Measurements from ENCODE around the gene PTPRJ.
A peak's percentile ranks its signal among the peaks of the same experiment; 100 is the strongest.
"Not testable (repeated sequence)": the region's sequence is repeated elsewhere in the genome, so short reads cannot be mapped to it uniquely, and the experiment has no call there.

The PTPRJ gene

GRCh38 chr11:48019217-48019584, 38.8 kb downstream of the PTPRJ start:
- peak; percentile 40 for DNase-seq

GRCh38 chr11:48019595-48019994, 39.2 kb downstream of the PTPRJ start:
- DNase-seq: no peak

GRCh38 chr11:48020092-48020755, 39.9 kb downstream of the PTPRJ start:
- DNase-seq: peak; percentile 59

GRCh38 chr11:48021201-48021820, 41.0 kb downstream of the PTPRJ start:
- not testable (repeated sequence) for DNase-seq

- no peak for DNase-seq
These were observed 42.1 kb downstream of the PTPRJ start for GRCh38 chr11:48022445-48022844.

- DNase-seq: not testable (repeated sequence)
These were observed 43.2 kb downstream of the PTPRJ start for GRCh38 chr11:48023608-48024007.

- no peak for DNase-seq
These were observed 44.3 kb downstream of the PTPRJ start for GRCh38 chr11:48024635-48025071.

- no peak for DNase-seq
These were observed 45.1 kb downstream of the PTPRJ start for GRCh38 chr11:48025293-48025983.

GRCh38 chr11:48025984-48026340, 45.6 kb downstream of the PTPRJ start:
- DNase-seq: no peak

GRCh38 chr11:48028914-48029680, 48.7 kb downstream of the PTPRJ start:
- DNase-seq: no peak

- DNase-seq: no peak
These were observed 49.4 kb downstream of the PTPRJ start for GRCh38 chr11:48029681-48030290.

GRCh38 chr11:48031602-48032001, 51.2 kb downstream of the PTPRJ start:
- no peak for DNase-seq

GRCh38 chr11:48032721-48033120, 52.4 kb downstream of the PTPRJ start:
- no peak for DNase-seq

GRCh38 chr11:48033918-48034341, 53.6 kb downstream of the PTPRJ start:
- no peak for DNase-seq

GRCh38 chr11:48034926-48035871, 54.8 kb downstream of the PTPRJ start:
- DNase-seq: no peak

- DNase-seq: no peak
These were observed 55.7 kb downstream of the PTPRJ start for GRCh38 chr11:48036011-48036410.

- no peak for DNase-seq
These were observed 56.1 kb downstream of the PTPRJ start for GRCh38 chr11:48036466-48036865.

GRCh38 chr11:48037709-48038468, 57.5 kb downstream of the PTPRJ start:
- no peak for DNase-seq

GRCh38 chr11:48040830-48041444, 60.6 kb downstream of the PTPRJ start:
- DNase-seq: no peak

GRCh38 chr11:48041877-48042695, 61.7 kb downstream of the PTPRJ start:
- DNase-seq: no peak
